Cerebellar nuclear complex (tissue), 1 donor: ENCODE data around the gene KRTAP19-7.

Experiments
- DNase-seq, 2 experiments: peaks; one replicate each; lab custom pipeline; 2025; lab: John Stamatoyannopoulos, UW

The KRTAP19-7 gene, protein sequence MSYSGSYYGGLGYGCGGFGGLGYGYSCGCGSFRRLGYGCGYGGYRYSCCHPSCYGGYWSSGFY

GRCh38 chr21:30561264-30561895 is at the start of gene KRTAP19-7:
KRTAP19-7 (minus strand) TSS chr21:30561314; CDS start chr21:30561289, 25 bp downstream.
- DNase-seq: no peak

GRCh38 chr21:30605968-30606367 is 44.9 kb upstream of the KRTAP19-7 start:
- DNase-seq: no peak

- DNase-seq: no peak
Measured at GRCh38 chr21:30600787-30601186, 39.7 kb upstream of the KRTAP19-7 start, which contains the start of gene KRTAP22-1. KRTAP22-1 (plus strand) TSS chr21:30601087.

DNA sequence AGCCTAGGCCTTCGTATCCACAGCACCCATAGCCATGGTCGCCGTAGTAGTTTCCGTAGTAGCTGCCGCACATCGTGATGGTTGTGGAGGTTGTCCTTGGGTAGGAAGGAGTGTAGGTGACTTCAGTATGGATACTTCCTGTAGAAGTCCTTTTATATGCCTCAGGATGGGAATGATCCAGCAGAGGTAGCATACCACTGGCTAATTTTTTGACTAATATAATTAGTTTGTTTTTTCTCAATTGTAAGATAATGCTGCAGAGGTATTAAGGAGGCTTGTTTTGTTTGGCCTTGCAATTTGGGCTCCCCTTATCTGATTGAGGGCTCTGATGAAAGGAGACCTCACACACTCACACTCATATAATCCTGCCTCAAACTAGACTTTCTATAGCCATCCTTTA is 37.7 kb upstream of the KRTAP19-7 start, which contains the start of gene KRTAP6-2:
Gene KRTAP6-2 (minus strand): TSS at position 101 of the 400 bp plus-strand sequence. CDS start 28 bp downstream, at position 73.
- no peak for DNase-seq

DNA sequence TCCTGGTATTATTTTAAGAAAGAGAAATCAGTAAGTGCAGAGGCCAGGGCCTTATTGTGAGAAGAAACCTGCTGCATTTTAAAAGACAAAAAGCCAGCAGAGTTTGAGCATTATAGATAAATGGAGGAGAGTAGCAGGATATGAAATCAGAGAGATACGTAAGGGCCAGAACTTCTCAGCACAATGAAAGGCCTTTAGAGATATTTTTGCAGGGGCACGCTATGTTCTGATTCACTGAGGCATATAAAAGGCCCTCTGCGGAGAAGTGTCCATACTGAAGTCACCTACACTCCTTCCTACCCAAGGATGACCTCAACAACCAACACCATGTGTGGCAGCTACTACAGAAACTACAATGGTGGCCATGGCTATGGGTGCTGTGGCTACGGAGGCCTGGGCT is 31.0 kb upstream of the KRTAP19-7 start, which contains the start of gene KRTAP6-3:
Gene KRTAP6-3 (plus strand): TSS at position 301 of the 400 bp plus-strand sequence. CDS start 6 bp downstream, at position 307.
- no peak for DNase-seq

- DNase-seq: no peak
Measured at GRCh38 chr21:30590297-30590696, 29.2 kb upstream of the KRTAP19-7 start, which contains the start of gene KRTAP22-2. KRTAP22-2 (minus strand) TSS chr21:30590397.

GRCh38 chr21:30582870-30583269 is 21.8 kb upstream of the KRTAP19-7 start:
- no peak for DNase-seq

GRCh38 chr21:30580132-30580531 is 19.0 kb upstream of the KRTAP19-7 start:
- peak in 1 of 2 experiments; percentile 18 for DNase-seq

DNA sequence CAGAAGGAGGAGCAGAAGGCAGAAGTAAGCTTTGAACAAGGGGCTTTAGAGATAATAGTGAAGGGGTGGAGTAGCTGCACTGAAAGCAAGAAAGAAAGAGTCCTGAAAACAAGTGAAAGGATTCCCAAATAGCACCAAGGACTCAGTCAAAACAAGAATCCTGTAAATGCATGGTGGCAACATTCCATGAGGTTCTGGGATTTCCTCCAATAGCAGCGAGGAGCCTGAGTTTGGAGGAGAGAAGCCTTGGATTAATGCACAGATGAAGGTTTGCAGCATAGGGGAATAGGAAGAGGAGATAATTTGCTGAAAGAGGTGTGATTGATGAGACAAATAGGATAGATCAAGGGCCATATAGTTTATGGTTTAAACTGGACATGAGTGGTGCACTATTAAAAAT is 18.2 kb upstream of the KRTAP19-7 start:
- DNase-seq: peak in 1 of 2 experiments; percentile 67

GRCh38 chr21:30577766-30578165 is 16.7 kb upstream of the KRTAP19-7 start:
- DNase-seq: no peak

DNA sequence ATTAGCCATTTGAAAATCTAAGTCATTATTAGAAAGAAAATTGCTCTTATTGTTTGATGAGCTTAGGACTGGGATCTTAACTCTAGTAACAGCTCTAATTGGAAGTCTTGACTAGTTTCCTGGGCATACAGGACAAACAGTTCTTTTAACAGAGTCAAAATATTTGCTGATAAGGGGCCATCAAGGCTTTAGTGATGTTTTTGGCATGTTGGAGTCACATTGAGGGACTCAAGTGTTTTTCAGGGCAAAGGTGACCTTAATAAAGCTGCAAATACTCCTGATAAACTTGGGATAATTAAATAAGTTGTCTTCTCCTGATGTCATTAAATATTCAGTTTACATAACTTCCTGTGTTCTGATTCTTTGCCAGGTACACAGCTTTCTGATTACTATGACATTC is 6.5 kb upstream of the KRTAP19-7 start:
- DNase-seq: no peak

DNA sequence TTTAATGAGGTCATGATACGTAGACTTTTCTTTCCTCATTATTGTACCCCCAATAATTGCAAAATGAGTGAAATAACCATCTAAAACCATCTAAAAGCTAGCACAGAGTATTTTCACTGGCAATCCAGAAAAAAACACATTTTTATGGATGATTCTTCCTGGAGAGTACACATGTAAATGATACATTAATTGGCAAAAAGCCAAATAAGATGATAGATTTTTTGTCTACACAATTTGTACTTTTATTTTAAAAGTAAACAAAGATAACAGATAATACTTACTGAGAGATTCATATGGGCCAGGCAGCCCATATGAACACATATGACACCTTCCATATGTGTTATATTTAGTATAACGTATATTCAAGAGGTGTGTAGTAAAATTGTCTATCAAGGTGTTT is 2.5 kb upstream of the KRTAP19-7 start:
- DNase-seq: no peak

DNA sequence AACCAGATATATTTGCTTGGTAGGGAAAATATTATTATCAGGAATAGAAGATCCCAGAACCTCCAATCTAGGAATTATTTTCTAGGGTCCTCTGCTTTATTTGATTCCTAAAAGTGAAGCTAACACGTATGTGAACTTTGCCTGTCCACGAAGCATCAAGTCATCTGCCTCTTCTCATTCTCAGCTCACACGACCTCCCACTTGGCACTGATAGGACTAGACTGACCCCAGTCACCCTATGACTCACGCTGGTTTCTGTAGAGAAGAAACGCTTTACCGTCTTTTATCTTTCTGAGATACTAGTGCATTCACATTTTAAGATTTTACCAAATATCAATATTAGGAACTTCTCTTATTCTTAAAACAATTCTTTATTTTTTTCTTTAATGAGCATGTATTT is 2.0 kb upstream of the KRTAP19-7 start:
- DNase-seq: no peak

GRCh38 chr21:30561957-30562356 is 843 bp upstream of the KRTAP19-7 start:
- no peak for DNase-seq

- no peak for DNase-seq
Measured at GRCh38 chr21:30555095-30555494, 6.0 kb downstream of the KRTAP19-7 start.

GRCh38 chr21:30552782-30553181 is 8.3 kb downstream of the KRTAP19-7 start:
- DNase-seq: no peak

- no peak for DNase-seq
Measured at GRCh38 chr21:30541764-30542163, 19.4 kb downstream of the KRTAP19-7 start, which contains the start of gene KRTAP19-6. KRTAP19-6 (minus strand) TSS chr21:30541864; CDS start chr21:30541833, 31 bp downstream.

- no peak for DNase-seq
Measured at GRCh38 chr21:30518876-30519275, 42.2 kb downstream of the KRTAP19-7 start.

DNA sequence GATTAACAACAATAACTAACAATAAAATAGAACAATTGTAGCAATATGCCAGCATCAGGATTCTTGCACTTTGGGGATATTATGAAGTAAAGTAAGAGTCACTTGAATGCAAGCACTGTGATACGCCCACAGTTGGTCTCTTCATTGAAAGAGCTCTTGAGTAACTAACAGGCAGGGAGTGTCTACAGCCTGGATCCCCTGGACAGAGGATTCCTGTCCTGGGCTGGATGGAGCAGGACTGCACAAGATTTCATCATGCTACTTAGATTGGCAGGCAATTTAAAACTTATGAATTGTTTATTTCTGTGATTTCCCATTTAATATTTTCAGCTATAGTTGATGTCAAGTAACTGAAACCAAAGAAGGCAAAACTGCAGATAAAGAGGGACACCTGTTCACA is 45.4 kb downstream of the KRTAP19-7 start:
- no peak for DNase-seq
